BE2C (cell line): ENCODE data around the gene ZBTB7A.

Experiments
- DNase-seq: peaks from one replicate; pipeline ENCODE4 v3.0.0-alpha.2; 2020
- H3K27me3 ChIP-seq: fragments of 250-450 bp; sonication (Bioruptor Pico); 2 replicates; pipeline ENCODE4 v1.5.1; 2020; ENCODE audit warnings: mild to moderate bottlenecking
- H3K36me3 ChIP-seq: fragments of 250-450 bp; sonication (Bioruptor Pico); 2 replicates; pipeline ENCODE4 v1.5.1; 2020; ENCODE audit warnings: mild to moderate bottlenecking
- H3K4me1 ChIP-seq: fragments of 250-450 bp; sonication (Bioruptor Pico); 2 replicates; pipeline ENCODE4 v1.5.1; 2020
- H3K4me3 ChIP-seq: 2 replicates; pipeline ENCODE4 v1.5.1; 2011; ENCODE audit warnings: low read depth, low read length
- H3K9me3 ChIP-seq: fragments of 250-450 bp; sonication (Bioruptor Pico); 2 replicates; pipeline ENCODE4 v1.5.1; 2020
- CTCF ChIP-seq: IDR thresholded peaks from 2 replicates; pipeline ENCODE4 v1.5.1; 2012; ENCODE audit warnings: mild to moderate bottlenecking, low read depth, low read length

ZBTB7A gene

GRCh38 chr19:4100647-4101495 lies 34.2 kb upstream of the ZBTB7A start:
- no peaks in the 10 kb centered on the region for H3K9me3 ChIP-seq
- peaks cover 45% of the 10 kb centered on the region for H3K36me3 ChIP-seq
- no peak for TF ChIP-seq CTCF
- H3K4me3 ChIP-seq: no peak overlapping the region
- no peaks in the 10 kb centered on the region for H3K27me3 ChIP-seq
- no peak for DNase-seq
- H3K4me1 ChIP-seq: no peaks in the 10 kb centered on the region

- H3K9me3 ChIP-seq: no peaks in the 10 kb centered on the region
- DNase-seq: no peak
- no peak overlapping the region for H3K4me3 ChIP-seq
- H3K4me1 ChIP-seq: no peaks in the 10 kb centered on the region
- H3K27me3 ChIP-seq: no peaks in the 10 kb centered on the region
- peaks cover 53% of the 10 kb centered on the region for H3K36me3 ChIP-seq
- TF ChIP-seq CTCF: no peak
Measured at GRCh38 chr19:4099041-4099764, 32.5 kb upstream of the ZBTB7A start.

GRCh38 chr19:4098493-4098892 lies 31.8 kb upstream of the ZBTB7A start:
- no peaks in the 10 kb centered on the region for H3K4me1 ChIP-seq
- H3K9me3 ChIP-seq: no peaks in the 10 kb centered on the region
- no peaks in the 10 kb centered on the region for H3K27me3 ChIP-seq
- no peak for TF ChIP-seq CTCF
- no peak for DNase-seq
- peaks cover 58% of the 10 kb centered on the region for H3K36me3 ChIP-seq
- H3K4me3 ChIP-seq: no peak overlapping the region

GRCh38 chr19:4097501-4097900 lies 30.8 kb upstream of the ZBTB7A start:
- peaks cover 53% of the 10 kb centered on the region for H3K36me3 ChIP-seq
- no peak for DNase-seq
- no peaks in the 10 kb centered on the region for H3K9me3 ChIP-seq
- H3K27me3 ChIP-seq: no peaks in the 10 kb centered on the region
- H3K4me3 ChIP-seq: no peak overlapping the region
- no peaks in the 10 kb centered on the region for H3K4me1 ChIP-seq
- TF ChIP-seq CTCF: no peak

GRCh38 chr19:4096049-4096892 lies 29.6 kb upstream of the ZBTB7A start:
- no peak for DNase-seq
- Histone ChIP-seq H3K9me3 (no peaks in the 10 kb centered on the region), H3K27me3 (no peaks in the 10 kb centered on the region), H3K36me3 (peaks cover 41% of the 10 kb centered on the region), H3K4me3 (no peak overlapping the region), H3K4me1 (no peaks in the 10 kb centered on the region)
- TF ChIP-seq CTCF: no peak
